Tibial artery (tissue), 4 donors: ENCODE data around the gene ZNF124.
A peak's percentile ranks its signal among the peaks of the same experiment; 100 is the strongest.
"Not testable (repeated sequence)": the region's sequence is repeated elsewhere in the genome, so short reads cannot be mapped to it uniquely, and the experiment has no call there.

ENCODE experiments used
- DNase-seq, 2 donors: peaks; one replicate each; pipeline ENCODE4 v3.0.0-alpha.2; 2019
- H3K27ac ChIP-seq, 2 donors: fragments of 200-600 bp; sonication (generic) in 1 of 2; 1 replicate in 1 of 2; 2 replicates in 1 of 2; pipeline ENCODE4 v1.5.1; 2018 to 2019; ENCODE audit warnings: mild to moderate bottlenecking in 1 of 2
- H3K27me3 ChIP-seq, 2 donors: fragments of 200-600 bp; sonication (generic) in 1 of 2; one replicate each; pipeline versions ENCODE4 v1.5.1 to v1.6.0; 2016 to 2019
- H3K36me3 ChIP-seq, 3 donors: fragments of 200-600 bp; sonication (generic) in 2 of 3; one replicate each; pipeline ENCODE4 v1.5.1; 2016 to 2019; ENCODE audit warnings: mild to moderate bottlenecking in 2 of 3
- H3K4me1 ChIP-seq, 4 donors: fragments of 200-600 bp; sonication (generic) in 2 of 4; 1 replicate in 3 of 4; 2 replicates in 1 of 4; pipeline ENCODE4 v1.5.1; 2016 to 2019
- H3K4me3 ChIP-seq, 2 donors: fragments of 200-600 bp; sonication (generic) in 1 of 2; 1 replicate in 1 of 2; 2 replicates in 1 of 2; pipeline ENCODE4 v1.5.1; 2018 to 2019; ENCODE audit warnings: mild to moderate bottlenecking in 2 of 2
- H3K9me3 ChIP-seq, 3 donors: fragments of 200-600 bp; sonication (generic) in 1 of 3; one replicate each; pipeline ENCODE4 v1.5.1; 2016 to 2019
- intact Hi-C: fragments of 100-400 bp; cut with DNase I; formaldehyde crosslinking; loops from one replicate; pipeline ENCODE4 v1.15.0; 2023; ENCODE audit warnings: low total_unique reads
- TF ChIP-seq, protein P1 (sequence below), 2 experiments: fragments of 200-600 bp in 1 of 2; fragments of 450-650 bp in 1 of 2; IDR thresholded peaks; one replicate each; pipeline ENCODE4 v1.5.1; 2017 to 2019; ENCODE audit warnings: antibody characterized with exemption in 2 of 2, mild to moderate bottlenecking in 1 of 2, moderate library complexity in 1 of 2

Gene ZNF124

DNA sequence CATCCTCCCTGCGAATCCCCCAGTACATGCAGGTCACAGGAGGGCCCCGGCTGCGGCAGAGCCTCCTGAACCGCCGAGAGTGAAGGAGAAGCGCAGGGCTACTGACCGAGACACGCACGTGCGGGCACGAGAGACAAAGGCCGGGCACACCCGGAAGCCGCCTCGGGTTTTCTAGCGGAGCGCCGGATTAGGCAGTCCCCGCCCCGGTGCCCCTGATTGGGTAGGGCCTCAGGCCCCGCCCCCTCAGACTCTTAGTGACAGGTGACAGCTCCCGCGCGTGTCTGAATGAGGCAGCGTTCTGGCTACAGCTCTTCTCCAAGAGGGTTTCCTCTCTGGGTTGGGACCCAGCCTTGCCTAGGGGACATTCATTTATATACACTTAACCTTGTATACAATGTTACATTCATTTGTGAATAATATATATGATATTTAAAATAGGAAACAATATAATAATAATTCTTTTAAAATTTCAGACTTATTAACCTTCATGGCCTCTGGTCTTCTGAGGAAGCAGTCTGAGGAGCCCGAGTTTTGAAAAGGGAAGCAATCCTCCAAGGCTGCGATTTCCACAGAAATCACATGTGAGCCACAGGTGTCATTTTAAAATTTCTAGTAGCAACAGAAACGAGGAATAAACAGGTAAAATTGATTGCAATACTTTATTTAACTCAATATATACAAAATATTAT, at the start of gene ZNF124:
ZNF124 (minus strand) TSS at position 146 of the 689 bp plus-strand sequence; CDS start at position 3, 143 bp downstream.
- H3K27me3 ChIP-seq, intact Hi-C loops, H3K36me3 ChIP-seq, H3K27ac ChIP-seq, H3K4me1 ChIP-seq, H3K9me3 ChIP-seq, DNase-seq, H3K4me3 ChIP-seq: not testable (repeated sequence)

GRCh38 chr1:247220280-247220679, 48.5 kb upstream of the ZNF124 start:
- H3K36me3 ChIP-seq, intact Hi-C loops, H3K27ac ChIP-seq, H3K27me3 ChIP-seq, H3K4me3 ChIP-seq, DNase-seq, H3K4me1 ChIP-seq: not testable (repeated sequence)
- H3K9me3 ChIP-seq: peaks cover 0 to 14% (median 5%) of the 10 kb centered on the region in 3 donors

DNA sequence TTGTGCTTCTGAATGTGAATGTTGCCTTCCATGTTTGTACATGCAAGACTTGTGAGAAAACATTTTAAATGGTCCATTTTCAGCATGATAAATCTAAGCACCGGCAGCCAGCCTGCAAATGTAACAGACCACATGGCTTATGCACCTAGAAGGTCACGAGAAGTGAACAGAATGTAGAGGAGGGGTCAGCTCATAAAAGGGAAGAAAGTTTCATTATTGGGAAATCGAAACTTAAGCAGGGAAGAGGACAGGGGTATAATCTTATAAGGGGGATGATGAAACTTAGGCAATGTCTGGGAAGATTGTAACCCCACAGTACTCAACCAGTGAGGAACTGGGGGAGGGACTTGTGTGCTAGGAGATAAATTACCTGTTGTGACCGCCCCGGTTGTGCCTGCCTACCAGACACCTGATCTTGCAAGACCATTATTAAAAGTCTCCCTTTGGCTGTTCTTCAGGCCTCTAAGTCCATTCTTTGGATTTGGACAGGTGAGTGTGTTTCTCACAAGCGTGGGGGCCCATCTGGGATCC, 46.4 kb upstream of the ZNF124 start:
- no peaks in the 10 kb centered on the region for H3K9me3 ChIP-seq

DNA sequence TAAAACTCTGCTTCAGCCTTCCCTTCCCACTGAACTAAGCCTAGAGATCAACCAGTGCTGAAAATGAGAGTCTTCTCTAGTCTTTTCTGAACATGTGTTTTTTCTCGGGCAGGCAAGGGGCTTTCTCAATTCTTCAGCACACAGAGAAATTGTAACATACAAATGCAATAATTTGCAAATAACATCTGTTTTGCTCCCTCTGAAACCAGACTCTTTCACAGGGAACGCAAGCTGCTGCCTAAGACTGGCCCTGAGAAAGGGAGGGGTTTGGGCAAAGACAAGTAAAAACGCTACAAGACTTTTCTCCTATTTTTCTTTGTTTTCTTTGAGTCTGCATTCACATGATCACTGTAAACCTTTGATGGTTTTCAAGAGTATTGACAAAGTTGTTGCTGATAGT, 44.4 kb upstream of the ZNF124 start:
- no peaks in the 10 kb centered on the region for H3K36me3 ChIP-seq
- intact Hi-C loops: no loop called here
- TF ChIP-seq, protein P1, sequence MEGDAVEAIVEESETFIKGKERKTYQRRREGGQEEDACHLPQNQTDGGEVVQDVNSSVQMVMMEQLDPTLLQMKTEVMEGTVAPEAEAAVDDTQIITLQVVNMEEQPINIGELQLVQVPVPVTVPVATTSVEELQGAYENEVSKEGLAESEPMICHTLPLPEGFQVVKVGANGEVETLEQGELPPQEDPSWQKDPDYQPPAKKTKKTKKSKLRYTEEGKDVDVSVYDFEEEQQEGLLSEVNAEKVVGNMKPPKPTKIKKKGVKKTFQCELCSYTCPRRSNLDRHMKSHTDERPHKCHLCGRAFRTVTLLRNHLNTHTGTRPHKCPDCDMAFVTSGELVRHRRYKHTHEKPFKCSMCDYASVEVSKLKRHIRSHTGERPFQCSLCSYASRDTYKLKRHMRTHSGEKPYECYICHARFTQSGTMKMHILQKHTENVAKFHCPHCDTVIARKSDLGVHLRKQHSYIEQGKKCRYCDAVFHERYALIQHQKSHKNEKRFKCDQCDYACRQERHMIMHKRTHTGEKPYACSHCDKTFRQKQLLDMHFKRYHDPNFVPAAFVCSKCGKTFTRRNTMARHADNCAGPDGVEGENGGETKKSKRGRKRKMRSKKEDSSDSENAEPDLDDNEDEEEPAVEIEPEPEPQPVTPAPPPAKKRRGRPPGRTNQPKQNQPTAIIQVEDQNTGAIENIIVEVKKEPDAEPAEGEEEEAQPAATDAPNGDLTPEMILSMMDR (IDR thresholded peaks at IDR 0.05): no peak

More for the DNA sequence above, 46.4 kb upstream of the ZNF124 start:
- Histone ChIP-seq H3K4me3 (no peak overlapping the region), H3K27ac (no peak overlapping the region), H3K4me1 (no peaks in the 10 kb centered on the region), H3K36me3 (no peaks in the 10 kb centered on the region), H3K27me3 (no peaks in the 10 kb centered on the region)
- DNase-seq: no peak
- TF ChIP-seq, protein P1 (IDR thresholded peaks at IDR 0.05): no peak
- intact Hi-C loops: no loop called here

DNA sequence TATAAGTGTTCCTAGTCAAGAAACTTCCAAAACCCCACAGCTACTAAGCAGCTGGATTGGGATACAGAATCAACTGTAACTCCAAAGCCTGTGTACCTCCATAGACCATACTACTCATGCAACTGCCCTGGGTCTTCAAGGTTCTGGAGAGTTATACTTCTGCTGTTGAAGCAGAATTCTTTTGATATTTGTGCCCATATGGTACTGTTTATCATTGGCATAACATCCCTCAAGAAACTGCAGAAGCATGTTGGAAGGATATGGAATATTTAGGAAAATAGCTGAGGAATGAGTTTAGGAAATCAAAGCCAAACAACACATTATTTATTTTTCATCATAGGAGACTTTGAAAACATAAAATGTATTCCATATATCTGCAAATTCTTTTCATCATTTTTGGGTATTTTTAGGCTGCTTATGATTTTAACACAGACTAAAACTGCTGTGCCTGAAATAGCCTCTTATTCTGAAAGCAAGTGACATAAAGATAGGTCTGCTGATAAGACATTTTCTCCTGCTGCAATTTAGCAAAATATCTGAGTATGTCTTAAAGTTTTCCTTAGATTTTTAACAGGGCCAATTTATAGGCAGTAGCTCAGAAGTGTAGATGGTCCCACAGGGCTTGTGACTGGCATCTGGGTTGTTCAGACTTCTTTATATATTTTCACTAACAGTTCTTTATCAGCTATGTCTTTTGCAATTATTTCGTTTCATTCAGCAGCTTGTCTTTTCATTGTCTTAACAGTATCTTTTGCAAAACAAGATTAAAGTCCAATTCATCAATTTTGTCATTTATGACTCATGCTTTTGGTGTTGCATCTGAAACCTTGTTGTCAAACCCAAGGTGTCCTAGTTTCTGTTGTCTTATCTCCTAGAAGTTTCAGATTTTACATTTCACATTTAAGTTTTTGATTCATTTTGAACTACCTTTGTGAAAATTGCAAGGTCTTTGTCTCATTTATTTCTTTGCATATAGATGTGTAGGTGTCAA, 41.1 kb upstream of the ZNF124 start:
- intact Hi-C loops: no loop called here
- Histone ChIP-seq H3K36me3 (no peaks in the 10 kb centered on the region), H3K27me3 (no peaks in the 10 kb centered on the region), H3K4me1 (peaks cover 0 to 39% (median 10%) of the 10 kb centered on the region in 4 donors), H3K4me3 (no peak overlapping the region), H3K27ac (peak overlapping the region in 1 of 2 donors; percentile 93), H3K9me3 (no peaks in the 10 kb centered on the region)
- TF ChIP-seq, protein P1 (IDR thresholded peaks at IDR 0.05): no peak
- no peak for DNase-seq

More for the DNA sequence above, 44.4 kb upstream of the ZNF124 start:
- no peak for DNase-seq
- Histone ChIP-seq H3K27ac (no peak overlapping the region), H3K4me1 (peaks cover 0 to 13% (median 0%) of the 10 kb centered on the region in 4 donors), H3K4me3 (no peak overlapping the region), H3K27me3 (no peaks in the 10 kb centered on the region), H3K9me3 (no peaks in the 10 kb centered on the region)

GRCh38 chr1:247212012-247212411, 40.2 kb upstream of the ZNF124 start:
- Histone ChIP-seq H3K9me3 (no peaks in the 10 kb centered on the region), H3K27ac (peak overlapping the region in 1 of 2 donors; percentile 93), H3K4me1 (peaks cover 0 to 42% (median 12%) of the 10 kb centered on the region in 4 donors), H3K4me3 (no peak overlapping the region), H3K36me3 (no peaks in the 10 kb centered on the region), H3K27me3 (no peaks in the 10 kb centered on the region)
- TF ChIP-seq, protein P1 (IDR thresholded peaks at IDR 0.05): no peak
- DNase-seq: no peak
- intact Hi-C loops: no loop called here
